HG02759 (cell line): ENCODE results near the gene PTPRN2.

ENCODE experiments used
- ATAC-seq: cut with Tn5 transposase; IDR thresholded peaks from one replicate; pipeline ENCODE4 v1.9.1; 2021; ENCODE audit warnings: mild to moderate bottlenecking, moderate library complexity; ENCODE audit not compliant: unreplicated experiment

The PTPRN2 gene

DNA sequence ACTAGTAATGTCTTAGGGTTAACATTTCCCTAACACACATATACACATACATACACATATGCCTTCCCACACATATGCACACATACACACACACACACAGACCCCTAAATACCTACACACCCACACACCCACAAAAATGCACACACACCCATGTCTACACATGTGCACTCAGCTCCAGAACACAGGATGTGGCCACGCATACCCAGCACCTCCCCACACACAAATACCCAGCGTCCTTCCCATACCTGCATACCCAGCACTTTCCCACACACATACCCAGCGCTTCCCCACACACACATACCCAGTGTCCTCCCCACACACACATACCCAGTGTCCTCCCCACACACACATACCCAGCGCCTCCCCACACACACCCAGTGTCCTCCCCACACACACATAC, 715.9 kb downstream of the PTPRN2 start:
- no peak for ATAC-seq

DNA sequence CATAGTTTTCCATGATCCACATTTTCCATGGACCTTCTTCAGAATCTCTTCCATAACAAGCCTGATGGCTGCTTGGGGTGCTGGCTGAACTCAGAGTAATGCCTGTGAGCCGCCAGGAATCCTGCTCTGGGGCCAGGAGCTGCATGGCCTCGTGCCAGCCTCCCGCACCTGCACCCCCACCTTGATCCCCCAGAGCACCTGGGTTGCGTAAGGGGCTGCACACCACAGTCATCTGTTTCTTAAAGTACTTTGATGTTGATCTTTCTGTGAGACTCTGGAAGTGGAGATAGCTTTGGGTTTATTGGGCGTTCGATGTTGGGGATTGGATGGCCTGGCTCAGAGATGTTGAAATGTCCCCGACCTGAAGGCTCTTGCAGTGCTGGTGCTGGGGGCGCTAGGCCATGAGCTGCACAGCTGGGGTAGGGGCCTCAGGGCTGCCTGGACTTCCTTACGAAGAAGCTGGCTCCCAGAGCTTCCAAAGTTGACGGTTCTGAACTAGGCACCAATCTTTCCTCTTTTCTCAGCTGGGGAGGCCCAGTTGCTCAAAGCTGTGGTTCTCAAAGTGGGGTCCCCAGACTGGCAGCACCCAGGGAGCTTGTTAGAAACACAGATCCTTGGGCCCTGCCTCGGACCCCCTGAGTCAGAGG, 716.9 kb downstream of the PTPRN2 start:
- ATAC-seq, result no peak

DNA sequence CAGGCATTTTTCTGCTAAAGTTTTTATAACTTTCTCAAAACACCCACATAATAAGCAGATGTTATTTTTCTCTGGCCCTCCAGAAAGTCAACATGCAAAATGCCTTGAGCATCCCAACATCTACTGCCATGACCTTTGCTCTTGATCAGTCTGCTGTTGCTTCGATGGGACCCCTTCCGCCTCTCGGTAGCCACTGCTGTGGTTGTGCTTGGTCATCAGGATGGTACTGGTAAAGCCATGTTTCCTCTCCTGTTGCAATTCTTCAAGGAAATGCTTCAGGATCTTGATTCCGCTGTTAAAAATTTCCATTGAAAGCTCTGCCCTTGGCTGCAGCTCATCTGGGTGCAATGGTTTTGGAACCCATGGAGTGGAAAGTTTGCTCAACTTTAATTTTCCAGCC, 717.8 kb downstream of the PTPRN2 start:
- ATAC-seq, result no peak

DNA sequence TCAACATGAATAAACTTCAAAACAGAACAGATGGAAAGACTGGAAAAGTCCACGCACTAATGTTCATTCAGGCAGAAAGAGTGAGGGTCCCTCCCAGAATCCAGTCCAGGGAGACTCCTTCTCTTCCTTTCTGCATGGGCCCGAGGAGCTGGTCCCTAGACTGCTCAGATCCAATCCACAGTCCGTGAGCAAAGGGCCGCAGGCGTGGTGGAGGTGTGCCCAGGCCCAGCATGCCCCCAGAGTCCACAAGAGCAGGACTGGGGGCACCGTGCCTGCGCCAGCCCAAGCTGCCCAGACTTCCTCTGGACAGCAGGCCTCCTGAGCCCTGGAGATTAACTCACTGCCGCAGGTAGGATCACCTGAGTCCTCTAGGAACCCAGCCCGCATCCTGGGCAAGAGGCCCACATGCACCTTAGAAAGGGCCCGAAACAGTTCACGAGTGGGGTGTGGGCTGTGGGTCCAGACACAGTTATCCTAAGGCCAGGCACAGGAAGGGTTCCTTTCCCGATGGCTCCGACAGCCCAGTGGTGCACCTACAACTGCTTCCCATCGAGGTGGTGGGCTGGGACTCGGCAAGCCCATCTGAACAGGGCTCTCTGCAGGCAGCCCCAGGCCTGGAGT, 719.8 kb downstream of the PTPRN2 start:
- ATAC-seq, result no peak

DNA sequence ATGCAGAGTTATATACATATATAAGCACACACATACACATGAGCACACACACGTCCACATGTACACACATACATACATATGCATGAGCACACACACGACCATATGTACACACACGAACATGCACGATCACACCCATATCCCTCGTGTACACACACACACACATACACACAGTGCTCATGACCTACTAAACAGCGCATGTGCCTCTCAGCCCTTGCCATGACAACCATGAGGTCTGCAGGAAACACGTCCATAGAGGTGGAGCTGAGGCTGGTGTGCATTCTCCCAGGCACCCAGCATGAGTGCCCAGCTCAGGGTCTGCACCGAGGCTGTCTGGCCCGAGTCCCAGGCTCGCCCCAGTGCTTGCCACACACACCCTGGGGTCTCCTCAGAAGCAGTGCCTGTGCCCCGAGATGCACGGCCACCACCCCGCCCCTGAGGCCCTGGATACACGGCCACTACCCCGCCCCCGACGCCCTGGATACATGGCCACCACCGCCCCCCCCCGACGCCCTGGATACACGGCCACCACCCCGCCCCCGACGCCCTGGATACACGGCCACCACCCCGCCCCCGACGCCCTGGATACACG, 721.2 kb downstream of the PTPRN2 start:
- ATAC-seq, result no peak

DNA sequence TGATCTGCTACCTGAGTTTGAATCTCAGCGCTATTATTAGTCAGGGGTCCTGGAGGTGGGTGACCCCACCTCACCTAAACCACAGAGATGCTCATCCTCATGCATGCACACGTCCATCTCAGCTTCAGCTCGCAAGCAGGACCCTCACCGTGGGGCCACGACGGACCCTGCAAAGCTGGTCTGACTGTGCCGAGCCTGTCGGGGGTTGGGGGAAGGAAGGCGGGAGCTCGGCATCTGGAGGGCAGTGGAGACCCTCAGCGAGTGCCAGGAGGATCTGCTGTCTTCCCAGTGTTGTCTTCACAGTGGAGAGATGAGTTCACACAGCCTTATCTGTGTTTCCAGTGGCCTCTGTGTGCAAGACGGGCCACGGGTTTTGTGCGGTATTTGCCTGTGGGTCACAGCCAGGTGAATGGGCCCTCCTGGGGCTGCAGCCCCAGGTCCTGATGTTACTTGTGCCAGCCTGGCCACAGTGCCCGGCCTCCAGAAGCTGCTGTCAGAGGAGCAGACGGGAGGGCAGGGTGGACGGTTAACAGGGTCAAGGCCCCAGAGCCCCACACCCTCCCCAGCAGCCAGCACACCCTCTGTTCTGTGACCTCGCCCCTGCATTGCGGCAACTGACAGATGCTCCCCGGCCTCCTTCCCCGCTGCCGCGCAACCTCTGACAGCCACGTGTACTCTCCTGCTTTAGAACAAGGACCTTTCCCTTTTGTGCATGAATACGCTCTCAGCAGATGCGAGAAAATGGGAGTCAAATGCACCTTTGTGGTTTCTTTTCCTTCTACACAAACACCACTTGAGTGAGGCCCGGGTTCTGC, 722.1 kb downstream of the PTPRN2 start:
- ATAC-seq, result no peak

DNA sequence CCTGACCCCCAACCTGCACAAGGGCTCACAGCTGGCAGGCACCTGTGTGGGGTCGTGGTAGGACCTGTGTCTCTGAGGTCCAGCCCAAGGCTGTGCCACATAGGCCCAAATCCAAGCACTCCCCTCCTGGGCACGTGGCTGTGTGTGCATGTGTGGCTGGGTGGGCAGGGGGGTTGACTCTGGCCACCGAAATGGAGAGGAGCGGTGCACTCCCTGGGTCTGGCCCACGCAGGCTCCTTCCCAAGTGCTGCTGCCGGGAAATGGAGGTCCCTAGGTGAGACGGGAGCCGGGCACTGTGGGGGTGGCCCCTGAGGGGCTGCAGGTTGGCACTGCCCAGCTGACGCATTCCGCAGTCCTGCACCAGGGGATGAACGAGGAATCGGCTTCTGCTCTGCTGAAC, 722.7 kb downstream of the PTPRN2 start:
- ATAC-seq, result no peak

DNA sequence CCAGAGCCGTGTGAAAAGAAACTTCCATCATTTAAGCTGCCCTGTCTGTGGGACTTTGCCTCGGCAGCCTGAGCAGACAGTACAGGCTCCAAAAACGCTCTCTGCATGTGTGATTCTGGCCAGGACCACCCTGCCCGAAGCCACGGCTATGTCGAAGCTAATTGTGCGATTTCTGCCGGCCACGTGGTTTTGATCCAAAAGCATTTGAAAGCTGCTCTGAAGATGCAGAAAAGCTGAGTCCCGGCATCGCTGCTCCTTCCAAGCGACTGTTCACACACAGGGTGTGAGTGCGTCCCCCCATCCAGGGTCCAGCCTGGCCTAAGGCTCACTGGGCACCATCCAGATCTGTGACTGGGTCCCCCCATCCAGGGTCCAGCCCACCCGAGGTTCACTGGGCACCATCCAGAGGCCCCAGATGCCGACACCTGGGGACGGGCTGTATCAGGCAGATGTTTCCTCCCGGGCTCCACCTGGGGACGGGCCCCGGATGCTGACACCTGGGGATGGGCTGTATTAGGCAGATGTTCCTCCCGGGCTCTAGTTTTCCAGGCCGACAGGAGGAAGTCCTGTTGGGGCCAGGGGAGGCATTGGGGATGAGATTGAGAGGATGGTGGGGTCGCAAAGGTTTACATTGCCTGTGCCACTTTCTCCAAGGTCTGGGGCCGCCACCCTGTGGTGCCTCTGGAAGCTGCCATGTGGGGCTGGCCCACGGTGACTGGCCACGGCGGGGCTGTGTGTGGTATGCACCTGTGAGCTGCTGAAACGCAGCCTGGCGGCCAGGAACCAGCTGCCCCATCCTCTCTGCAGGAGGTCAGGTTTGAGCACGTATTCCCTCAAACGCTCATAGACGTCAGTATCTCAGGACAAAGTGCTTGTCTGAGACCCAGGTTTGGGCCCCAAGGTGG, 723.5 kb downstream of the PTPRN2 start:
- no peak for ATAC-seq

DNA sequence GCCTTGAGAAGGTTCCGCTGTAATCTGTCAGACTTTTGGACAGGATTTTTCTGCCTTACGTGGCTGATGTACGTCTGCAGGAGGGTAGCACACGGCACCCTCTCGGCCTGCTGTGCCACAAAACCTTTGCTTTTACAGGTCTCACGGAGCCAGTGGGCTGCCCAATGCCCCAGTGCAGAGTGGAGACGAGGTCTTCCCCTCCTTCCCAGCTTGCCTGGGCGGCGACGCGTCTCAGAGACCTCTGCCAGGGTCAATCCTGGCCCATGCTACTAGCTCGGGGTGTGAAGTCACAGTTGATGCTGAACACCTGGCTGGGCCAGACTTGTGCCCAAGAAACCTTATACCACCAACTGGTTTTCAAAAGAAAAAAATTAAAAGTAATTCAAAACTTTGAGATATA, 724.4 kb downstream of the PTPRN2 start:
- ATAC-seq, result no peak

DNA sequence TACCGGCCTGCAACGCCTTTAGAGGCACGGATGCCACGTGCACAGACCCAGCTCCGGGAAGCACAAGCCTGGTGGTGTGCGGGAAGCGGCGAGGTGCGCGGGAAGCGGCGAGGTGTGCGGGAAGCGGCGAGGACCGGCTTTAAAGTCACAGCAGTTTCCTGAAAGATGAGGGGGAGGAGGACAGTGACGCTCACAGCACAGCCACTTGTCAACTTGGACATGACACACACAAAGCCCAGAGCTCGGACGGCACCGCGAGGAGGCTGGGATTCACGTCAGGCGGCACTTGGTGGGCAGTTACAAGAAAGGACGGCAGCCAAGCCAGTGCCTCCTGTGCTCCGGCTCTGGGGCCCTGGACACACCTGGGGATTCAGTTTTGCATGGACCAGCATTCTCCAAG, 724.9 kb downstream of the PTPRN2 start:
- no peak for ATAC-seq

DNA sequence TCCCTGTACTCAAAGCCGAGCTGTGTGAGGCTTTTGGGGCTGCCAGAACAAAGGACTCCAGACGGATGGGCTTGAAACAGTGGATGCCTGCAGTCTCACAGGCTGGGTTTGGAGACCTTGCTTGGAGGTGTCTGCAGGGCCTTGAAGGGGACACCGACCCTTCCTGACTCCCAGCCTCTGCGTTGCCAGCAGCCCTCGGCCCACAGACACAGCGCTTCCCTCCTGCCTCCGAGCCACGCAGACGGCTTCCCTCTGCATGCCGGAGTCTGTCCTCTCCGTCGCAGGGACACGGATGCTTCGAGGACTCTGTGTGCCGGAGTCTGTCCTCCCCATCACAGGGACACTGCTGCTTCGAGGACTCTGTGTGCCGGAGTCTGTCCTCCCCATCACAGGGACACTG, 726.1 kb downstream of the PTPRN2 start:
- no peak for ATAC-seq

DNA sequence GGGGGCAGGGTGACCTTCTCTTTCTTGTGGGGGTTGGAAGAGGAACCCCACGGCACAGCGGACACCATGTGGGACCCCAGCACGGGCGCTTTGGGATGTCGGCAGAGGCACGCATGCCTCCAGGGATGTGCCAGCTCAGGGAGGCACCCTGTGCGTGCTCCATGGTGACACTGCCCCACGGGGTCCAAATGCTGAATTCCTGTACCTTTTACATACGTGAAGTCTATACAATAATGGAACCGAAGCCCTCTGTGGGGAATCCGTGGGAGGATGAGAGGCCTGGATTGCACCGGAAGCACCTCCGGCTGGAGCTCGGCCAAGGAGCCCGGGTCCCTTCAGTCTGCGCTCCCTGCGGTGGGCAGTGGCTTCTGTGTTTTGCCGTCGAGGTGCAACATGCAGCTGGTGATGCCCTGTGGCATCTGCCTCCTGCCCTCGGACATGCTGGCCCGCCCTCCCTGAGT, 726.6 kb downstream of the PTPRN2 start:
- no peak for ATAC-seq

DNA sequence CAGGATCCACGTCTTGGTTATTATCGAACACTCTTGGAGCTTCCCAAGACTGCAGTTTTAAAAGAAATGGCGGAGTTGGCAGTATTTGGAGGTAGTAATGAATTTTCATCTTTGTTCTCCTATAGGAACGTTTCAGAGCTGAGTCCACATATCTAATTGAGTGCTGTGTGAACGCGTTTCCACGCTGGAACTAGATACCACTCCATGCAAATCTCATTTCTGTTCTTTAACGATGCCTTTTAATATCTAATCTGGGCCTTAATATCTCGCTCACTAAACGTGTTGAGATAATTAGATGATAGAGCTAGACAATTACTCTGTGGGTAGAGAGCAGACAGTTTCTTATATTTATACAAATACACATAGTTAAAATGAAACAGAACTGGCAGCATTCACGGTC, 727.2 kb downstream of the PTPRN2 start:
- ATAC-seq, result no peak

DNA sequence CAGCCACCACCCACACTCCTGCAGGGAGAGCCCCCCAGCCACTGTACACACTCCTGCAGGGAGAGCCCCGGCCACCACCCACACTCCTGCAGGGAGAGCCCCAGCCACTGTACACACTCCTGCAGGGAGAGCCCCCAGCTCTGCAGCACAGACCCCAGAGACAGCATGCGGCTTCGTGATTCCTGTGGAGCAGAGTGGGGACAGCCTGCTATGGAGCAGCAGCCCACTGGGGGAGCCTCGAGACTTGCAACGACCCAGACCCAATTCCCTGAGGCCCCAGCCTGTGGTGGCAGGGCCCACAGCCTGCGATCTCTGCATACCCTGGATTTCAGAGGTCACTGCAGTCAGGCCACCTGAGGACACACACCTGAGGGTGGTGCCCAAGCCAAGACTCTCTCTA, 727.7 kb downstream of the PTPRN2 start:
- ATAC-seq, result no peak

DNA sequence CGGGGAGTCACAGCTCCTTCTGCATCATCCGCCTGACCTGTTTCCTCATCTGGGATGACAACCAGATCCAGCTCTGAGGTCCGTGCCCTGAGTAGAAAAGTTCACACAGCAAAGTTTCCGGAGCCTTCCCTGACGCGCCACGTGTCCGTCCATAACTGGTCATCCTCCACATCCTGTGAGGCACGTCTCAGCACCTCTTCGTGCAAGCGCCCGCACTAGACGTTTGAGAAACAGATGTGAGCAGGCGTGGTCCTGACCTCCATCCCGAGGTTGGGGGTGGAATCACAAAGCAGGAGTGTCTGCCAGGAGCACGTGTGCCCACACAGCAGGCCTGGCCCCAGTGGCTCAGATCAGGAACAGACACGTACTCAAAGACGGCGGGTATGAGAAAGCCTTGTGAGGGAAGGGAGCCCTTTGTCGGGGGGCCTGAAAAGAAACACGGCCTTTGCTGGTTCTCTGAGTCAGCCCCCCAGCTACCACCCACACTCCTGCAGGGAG, 730.0 kb downstream of the PTPRN2 start:
- no peak for ATAC-seq

DNA sequence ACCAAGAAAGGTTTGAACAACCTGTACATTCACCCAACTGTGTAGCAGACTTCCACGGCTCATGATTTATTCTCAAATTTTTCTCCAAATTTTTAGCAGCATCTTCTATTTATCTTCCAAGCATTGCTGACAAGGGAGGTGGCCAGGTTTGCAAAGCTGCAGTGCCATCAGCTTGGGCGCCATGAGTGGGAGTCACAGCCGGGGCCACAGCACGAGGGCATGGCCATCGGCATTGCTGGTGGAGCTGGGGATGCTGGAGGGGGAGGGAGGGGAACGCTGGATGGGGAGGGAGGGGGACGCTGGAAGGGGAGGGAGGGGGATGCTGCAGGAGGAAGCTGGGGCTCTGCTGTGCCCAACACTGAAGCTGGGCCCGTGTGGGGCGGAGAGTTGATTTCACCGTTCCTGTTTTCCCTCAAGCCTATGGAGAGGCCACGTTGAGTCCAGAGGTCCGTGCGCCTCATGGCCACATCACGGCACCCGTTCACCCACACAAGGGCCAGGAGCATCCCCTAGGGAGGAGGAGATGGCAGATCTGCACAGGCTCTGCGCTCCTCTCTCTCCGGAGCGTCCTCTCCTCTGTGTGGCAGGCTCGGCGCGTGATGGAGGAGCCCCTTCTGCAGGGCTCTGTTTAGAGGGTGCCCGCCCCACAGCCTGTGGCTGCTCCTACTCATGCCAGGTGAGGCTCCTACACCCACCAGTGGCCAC, 730.6 kb downstream of the PTPRN2 start:
- no peak for ATAC-seq

DNA sequence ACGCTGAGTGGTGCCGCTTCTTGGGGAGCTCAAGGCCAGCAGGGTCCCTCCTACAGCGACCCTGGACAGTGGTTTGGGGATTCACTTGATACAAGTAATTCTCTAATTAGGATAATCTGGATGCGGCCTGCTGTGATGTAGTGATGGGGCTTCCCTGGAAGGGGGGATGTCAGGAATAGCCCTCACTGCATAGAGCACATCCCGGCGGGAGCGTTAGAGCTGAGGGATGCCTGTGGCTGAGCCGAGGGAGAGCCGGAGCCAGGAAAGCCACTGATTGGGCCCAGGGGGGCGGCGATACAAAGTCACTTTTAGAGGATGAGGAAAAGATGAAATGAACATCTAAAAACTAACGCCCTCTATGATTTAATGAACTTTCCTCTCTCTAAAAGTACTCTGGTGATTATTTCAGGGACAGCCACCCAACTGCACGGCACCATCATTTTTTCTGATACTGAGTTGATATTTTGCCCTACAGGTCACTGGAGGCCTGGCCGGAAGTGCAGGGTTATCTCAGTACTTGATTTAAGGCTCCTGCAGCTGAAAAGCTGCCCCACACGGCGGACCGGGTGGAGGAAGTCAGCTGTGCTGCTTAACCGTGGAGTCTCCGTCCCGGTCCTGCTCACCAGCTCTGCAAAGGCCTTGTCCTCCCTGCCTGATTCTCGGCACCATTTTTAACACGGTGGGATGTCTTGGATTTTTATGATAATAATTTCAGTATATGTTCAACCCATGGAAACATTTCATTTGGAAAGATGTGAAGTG, 732.0 kb downstream of the PTPRN2 start:
- ATAC-seq, result no peak

DNA sequence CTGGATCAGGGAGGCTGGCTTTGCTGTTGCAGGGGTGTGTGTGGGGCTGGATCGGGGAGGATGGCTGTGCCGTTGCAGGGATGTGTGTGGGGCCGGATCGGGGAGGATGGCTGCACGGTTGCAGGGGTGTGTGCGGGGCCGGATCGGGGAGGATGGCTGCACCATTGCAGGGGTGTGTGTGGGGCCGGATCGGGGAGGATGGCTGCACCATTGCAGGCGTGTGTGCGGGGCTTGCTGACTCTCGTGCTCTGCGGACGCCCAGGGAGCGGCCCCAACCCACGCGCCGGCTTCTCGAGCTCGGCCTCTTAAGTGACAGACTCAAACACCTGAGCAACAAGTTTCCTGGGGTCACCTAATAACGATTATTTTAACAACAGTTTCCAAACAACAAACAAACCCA, 732.6 kb downstream of the PTPRN2 start:
- no peak for ATAC-seq
